Trophoblast cell (in vitro differentiated cells and primary cell): ENCODE results near the gene MAB21L3.

Source experiments
- DNase-seq, 2 donors: peaks; one replicate each; pipeline ENCODE4 v3.0.0-alpha.2; 2016
- H2AFZ ChIP-seq: 2 replicates; pipeline ENCODE4 v1.6.1; 2013; ENCODE audit warnings: low read length, moderate library complexity, mild to moderate bottlenecking; ENCODE audit not compliant: insufficient read depth, poor library complexity
- H2AK5ac ChIP-seq: 2 replicates; pipeline ENCODE4 v1.6.1; 2013; ENCODE audit warnings: mild to moderate bottlenecking, low read length
- H2BK120ac ChIP-seq: 2 replicates; pipeline ENCODE4 v1.6.1; 2013; ENCODE audit warnings: low read length, mild to moderate bottlenecking, moderate library complexity; ENCODE audit not compliant: insufficient read depth, poor library complexity
- H2BK12ac ChIP-seq: 2 replicates; pipeline ENCODE4 v1.6.1; 2013; ENCODE audit warnings: mild to moderate bottlenecking, low read length, moderate library complexity
- H2BK5ac ChIP-seq: 2 replicates; pipeline ENCODE4 v1.6.1; 2013; ENCODE audit warnings: low read length, low read depth, moderate library complexity, mild to moderate bottlenecking; ENCODE audit not compliant: poor library complexity
- H3K14ac ChIP-seq: 2 replicates; pipeline ENCODE4 v1.6.1; 2013; ENCODE audit warnings: mild to moderate bottlenecking, low read length
- H3K18ac ChIP-seq: 2 replicates; pipeline ENCODE4 v1.6.1; 2013; ENCODE audit warnings: mild to moderate bottlenecking, low read length
- H3K23ac ChIP-seq: 2 replicates; pipeline ENCODE4 v1.6.1; 2013; ENCODE audit warnings: low read length
- H3K27ac ChIP-seq: 2 replicates; pipeline ENCODE4 v1.5.1; 2013; ENCODE audit warnings: low read depth, mild to moderate bottlenecking, inconsistent platforms, low read length, moderate library complexity
- H3K27me3 ChIP-seq: 2 replicates; pipeline ENCODE4 v1.6.1; 2013; ENCODE audit warnings: inconsistent platforms, mild to moderate bottlenecking, low read length, moderate library complexity; ENCODE audit not compliant: insufficient read depth
- H3K36me3 ChIP-seq, 2 experiments: 1 replicate in 1 of 2; 2 replicates in 1 of 2; pipeline ENCODE4 v1.6.1; 2013; ENCODE audit warnings: low read length in 2 of 2, mild to moderate bottlenecking in 2 of 2, moderate library complexity in 1 of 2; ENCODE audit not compliant: insufficient read depth in 2 of 2, control insufficient read depth in 1 of 2
- H3K4ac ChIP-seq: 2 replicates; pipeline ENCODE4 v1.6.1; 2013; ENCODE audit warnings: low read depth, mild to moderate bottlenecking, low read length, moderate library complexity
- H3K4me1 ChIP-seq, 2 experiments: 1 replicate in 1 of 2; 2 replicates in 1 of 2; pipeline ENCODE4 v1.6.1; 2013; ENCODE audit warnings: low read length in 2 of 2, mild to moderate bottlenecking in 2 of 2, moderate library complexity in 1 of 2; ENCODE audit not compliant: insufficient read depth in 2 of 2, control insufficient read depth in 1 of 2
- H3K4me2 ChIP-seq: 2 replicates; pipeline ENCODE4 v1.6.1; 2013; ENCODE audit warnings: inconsistent platforms, mild to moderate bottlenecking, low read length, moderate library complexity
- H3K4me3 ChIP-seq: 2 replicates; pipeline ENCODE4 v1.5.1; 2013; ENCODE audit warnings: mild to moderate bottlenecking, low read depth, low read length, inconsistent platforms
- H3K79me1 ChIP-seq: one replicate; pipeline ENCODE4 v1.6.1; 2013; ENCODE audit warnings: low read length
- H3K79me2 ChIP-seq: 2 replicates; pipeline ENCODE4 v1.6.1; 2013; ENCODE audit warnings: low read length, mild to moderate bottlenecking; ENCODE audit not compliant: control insufficient read depth, insufficient read depth, poor library complexity
- H3K9ac ChIP-seq: 2 replicates; pipeline ENCODE4 v1.6.1; 2013; ENCODE audit warnings: mild to moderate bottlenecking, low read length
- H3K9me3 ChIP-seq: 2 replicates; pipeline ENCODE4 v1.6.1; 2013; ENCODE audit warnings: low read depth, mild to moderate bottlenecking, control low read depth, inconsistent platforms, low read length; ENCODE audit not compliant: insufficient read depth
- H4K12ac ChIP-seq: 2 replicates; pipeline ENCODE4 v1.6.1; 2013; ENCODE audit warnings: low read depth, mild to moderate bottlenecking, low read length, moderate library complexity
- H4K8ac ChIP-seq: 2 replicates; pipeline ENCODE4 v1.6.1; 2013; ENCODE audit warnings: low read depth, mild to moderate bottlenecking, low read length, moderate library complexity
- H4K91ac ChIP-seq: one replicate; pipeline ENCODE4 v1.6.1; 2013; ENCODE audit warnings: low read depth, mild to moderate bottlenecking, low read length, moderate library complexity
- WGBS: extraction: QIAGEN DNeasy Blood & Tissue Kit; methylation state at CpG from one replicate; pipeline ENCODE4 v1.1.7; 2013; ENCODE audit warnings: missing lambda C conversion rate; ENCODE audit not compliant: insufficient read length, insufficient coverage; ENCODE audit errors: extremely low coverage; 5-methylcytosine and 5-hydroxymethylcytosine counted together

Gene MAB21L3

GRCh38 chr1:116166655-116167054 lies 55.5 kb downstream of the MAB21L3 start:
- Histone ChIP-seq H3K27ac (no peak overlapping the region), H2BK5ac (no peak overlapping the region), H3K4me1 (peaks cover 6 to 10% of the 10 kb centered on the region in 2 experiments), H4K91ac (no peak overlapping the region), H3K79me2 (no peaks in the 10 kb centered on the region), H2AFZ (no peak overlapping the region), H3K27me3 (no peaks in the 10 kb centered on the region), H4K8ac (no peak overlapping the region), H3K14ac (no peak overlapping the region), H3K4ac (no peak overlapping the region), H2BK12ac (no peak overlapping the region), H3K4me3 (no peak overlapping the region), H3K79me1 (peaks cover 6% of the 10 kb centered on the region), H3K4me2 (no peak overlapping the region), H2BK120ac (no peak overlapping the region), H3K23ac (no peak overlapping the region), H3K9me3 (no peaks in the 10 kb centered on the region), H3K9ac (no peak overlapping the region), H3K18ac (no peak overlapping the region), H3K36me3 (no peaks in the 10 kb centered on the region), H2AK5ac (no peak overlapping the region), H4K12ac (no peak overlapping the region)
- no CpG with 5 or more reads among the region's 4 CpGs for WGBS
- DNase-seq: no peak

GRCh38 chr1:116167625-116168276 lies 56.6 kb downstream of the MAB21L3 start:
- Histone ChIP-seq H2BK12ac (peak overlapping the region; percentile 28), H3K9me3 (no peaks in the 10 kb centered on the region), H3K79me1 (peaks cover 6% of the 10 kb centered on the region), H3K4me1 (peaks cover 9 to 12% of the 10 kb centered on the region in 2 experiments), H3K18ac (peak overlapping the region; percentile 51), H3K27ac (no peak overlapping the region), H3K79me2 (no peaks in the 10 kb centered on the region), H3K9ac (no peak overlapping the region), H3K4me3 (peak overlapping the region; percentile 52), H2AK5ac (no peak overlapping the region), H4K12ac (peak overlapping the region; percentile 61), H4K8ac (peak overlapping the region; percentile 89), H3K36me3 (no peaks in the 10 kb centered on the region), H3K14ac (peak overlapping the region; percentile 52), H3K27me3 (no peaks in the 10 kb centered on the region), H3K4ac (peak overlapping the region; percentile 19), H4K91ac (peak overlapping the region; percentile 88), H2BK120ac (peak overlapping the region; percentile 62), H2AFZ (peak overlapping the region; percentile 94), H3K23ac (no peak overlapping the region), H2BK5ac (peak overlapping the region; percentile 23), H3K4me2 (peak overlapping the region; percentile 62)
- DNase-seq: peak in 1 of 2 donors; percentile 23
- WGBS: no CpG with 5 or more reads among the region's 35 CpGs

GRCh38 chr1:116168277-116169032 lies 57.3 kb downstream of the MAB21L3 start:
- H3K4ac ChIP-seq: peak overlapping the region; percentile 19
- H3K23ac ChIP-seq: no peak overlapping the region
- peak overlapping the region; percentile 88 for H4K91ac ChIP-seq
- H3K18ac ChIP-seq: peak overlapping the region; percentile 51
- no peak overlapping the region for H3K27ac ChIP-seq
- H3K9me3 ChIP-seq: no peaks in the 10 kb centered on the region
- H3K36me3 ChIP-seq: no peaks in the 10 kb centered on the region
- H2BK12ac ChIP-seq: no peak overlapping the region
- DNase-seq: peak; percentile 69 to 82
- H2AK5ac ChIP-seq: no peak overlapping the region
- peak overlapping the region; percentile 89 for H4K8ac ChIP-seq
- no peaks in the 10 kb centered on the region for H3K79me2 ChIP-seq
- peak overlapping the region; percentile 23 for H2BK5ac ChIP-seq
- no CpG with 5 or more reads among the region's 42 CpGs for WGBS
- peak overlapping the region; percentile 52 for H3K14ac ChIP-seq
- peak overlapping the region; percentile 61 for H4K12ac ChIP-seq
- H3K9ac ChIP-seq: no peak overlapping the region
- H2AFZ ChIP-seq: peak overlapping the region; percentile 94
- peak overlapping the region; percentile 62 for H3K4me2 ChIP-seq
- H3K79me1 ChIP-seq: peaks cover 6% of the 10 kb centered on the region
- peak overlapping the region; percentile 52 for H3K4me3 ChIP-seq
- H3K4me1 ChIP-seq: peaks cover 9 to 12% of the 10 kb centered on the region in 2 experiments
- no peaks in the 10 kb centered on the region for H3K27me3 ChIP-seq
- H2BK120ac ChIP-seq: peak overlapping the region; percentile 62

- WGBS: no CpG with 5 or more reads among the region's 7 CpGs
- Histone ChIP-seq H3K23ac (no peak overlapping the region), H3K4me3 (no peak overlapping the region)
Measured at GRCh38 chr1:116169898-116170297, 58.7 kb downstream of the MAB21L3 start.

More at GRCh38 chr1:116169898-116170297, 58.7 kb downstream of the MAB21L3 start:
- no peak overlapping the region for H3K9ac ChIP-seq
- H4K12ac ChIP-seq: no peak overlapping the region
- H3K4me1 ChIP-seq: peaks cover 9 to 12% of the 10 kb centered on the region in 2 experiments
- no peak overlapping the region for H3K4ac ChIP-seq
- no peak overlapping the region for H2AFZ ChIP-seq
- no peak overlapping the region for H3K18ac ChIP-seq
- H4K8ac ChIP-seq: no peak overlapping the region
- peaks cover 6% of the 10 kb centered on the region for H3K79me1 ChIP-seq
- H3K14ac ChIP-seq: no peak overlapping the region
- H2BK120ac ChIP-seq: no peak overlapping the region
- no peak overlapping the region for H3K4me2 ChIP-seq
- H3K27me3 ChIP-seq: no peaks in the 10 kb centered on the region
- H3K36me3 ChIP-seq: no peaks in the 10 kb centered on the region
- DNase-seq: peak; percentile 7 to 49
- no peak overlapping the region for H2AK5ac ChIP-seq
- H4K91ac ChIP-seq: no peak overlapping the region
- H2BK5ac ChIP-seq: no peak overlapping the region
- no peak overlapping the region for H2BK12ac ChIP-seq
- H3K27ac ChIP-seq: no peak overlapping the region
- H3K9me3 ChIP-seq: no peaks in the 10 kb centered on the region
- H3K79me2 ChIP-seq: no peaks in the 10 kb centered on the region
